IMR-90 (cell line): ENCODE data around the gene SLC37A1. TPM values are rescaled to one million over a fixed set of nuclear protein-coding genes. Genes with fewer than 3 reads are reported as not detected.

ENCODE experiments used
- ATAC-seq: fragments of 200-7000 bp; cut with Tn5 transposase; 2 replicates; pipeline ENCODE4 v1.9.1; 2020; ENCODE audit warnings: low read depth, mild to moderate bottlenecking, moderate library complexity
- BruUV-seq: library from RNA; stranded (reverse); fragments of 400-500 nt; replicated peaks from 2 replicates; lab custom pipeline; 2021; lab: Mats Ljungman, UMichigan
- CTCF ChIA-PET: fragments of 300-600 bp; formaldehyde crosslinking; extraction: SDS; loops from one replicate; lab custom pipeline; 2021; ENCODE audit warnings: antibody characterized with exemption; lab: Yijun Ruan, JAX
- POLR2A ChIA-PET: fragments of 300-600 bp; sonication (Branson Sonifier 250); formaldehyde crosslinking; loops from one replicate; lab custom pipeline; 2022; ENCODE audit warnings: antibody characterized with exemption; ENCODE audit not compliant: unreplicated experiment; lab: Charles Lee
- DNase-seq: peaks from one replicate; pipeline ENCODE4 v3.0.0; 2013
- H2AFZ ChIP-seq: replicated peaks from 2 replicates; pipeline ENCODE3; 2013; ENCODE audit warnings: low read length, mild to moderate bottlenecking; ENCODE audit not compliant: poor library complexity
- H2AK5ac ChIP-seq: 2 replicates; pipeline ENCODE4 v1.6.1; 2013; ENCODE audit warnings: low read depth, low read length, inconsistent platforms
- H2AK9ac ChIP-seq: replicated peaks from 2 replicates; pipeline ENCODE3; 2013; ENCODE audit warnings: mild to moderate bottlenecking, low read depth, low read length, moderate library complexity; ENCODE audit not compliant: poor library complexity
- H2BK120ac ChIP-seq: 2 replicates; pipeline ENCODE4 v1.6.1; 2013; ENCODE audit warnings: low read depth, low read length, inconsistent platforms
- H2BK15ac ChIP-seq: 3 replicates; pipeline ENCODE4 v1.6.1; 2013; ENCODE audit warnings: low read depth, low read length, inconsistent platforms
- H2BK20ac ChIP-seq: 2 replicates; pipeline ENCODE4 v1.6.1; 2013; ENCODE audit warnings: low read depth, mild to moderate bottlenecking, inconsistent platforms, low read length, moderate library complexity
- H2BK5ac ChIP-seq: 2 replicates; pipeline ENCODE4 v1.6.1; 2013; ENCODE audit warnings: mild to moderate bottlenecking, low read depth, low read length, inconsistent platforms; ENCODE audit not compliant: poor library complexity, severe bottlenecking
- H3K14ac ChIP-seq: replicated peaks from 2 replicates; pipeline ENCODE4 v1.6.1; 2013; ENCODE audit warnings: low read depth, low read length, inconsistent platforms
- H3K18ac ChIP-seq: 2 replicates; pipeline ENCODE4 v1.6.1; 2013; ENCODE audit warnings: low read depth, low read length, control low read depth
- H3K23ac ChIP-seq: 2 replicates; pipeline ENCODE4 v1.6.1; 2013; ENCODE audit warnings: low read depth, low read length, inconsistent platforms
- H3K27ac ChIP-seq: 2 replicates; pipeline ENCODE4 v1.5.1; 2013; ENCODE audit warnings: mild to moderate bottlenecking, control low read depth, low read length; ENCODE audit not compliant: insufficient read depth
- H3K27me3 ChIP-seq: 2 replicates; pipeline ENCODE4 v1.6.1; 2013; ENCODE audit warnings: low read length; ENCODE audit not compliant: control insufficient read depth, insufficient read depth
- H3K36me3 ChIP-seq: 2 replicates; pipeline ENCODE4 v1.6.1; 2013; ENCODE audit warnings: low read length, mixed read lengths; ENCODE audit not compliant: control insufficient read depth, insufficient read depth
- H3K4ac ChIP-seq: 2 replicates; pipeline ENCODE4 v1.6.1; 2013; ENCODE audit warnings: low read depth, low read length, inconsistent platforms
- H3K4me1 ChIP-seq: 2 replicates; pipeline ENCODE4 v1.6.1; 2013; ENCODE audit warnings: low read length, mixed read lengths; ENCODE audit not compliant: control insufficient read depth, insufficient read depth
- H3K4me2 ChIP-seq: 2 replicates; pipeline ENCODE4 v1.6.1; 2013; ENCODE audit warnings: low read depth, mild to moderate bottlenecking, control low read depth, low read length, moderate library complexity
- H3K4me3 ChIP-seq: 2 replicates; pipeline ENCODE4 v1.5.1; 2013; ENCODE audit warnings: low read depth, mild to moderate bottlenecking, control low read depth, low read length, moderate library complexity; ENCODE audit not compliant: insufficient read depth
- H3K56ac ChIP-seq: 2 replicates; pipeline ENCODE4 v1.6.1; 2013; ENCODE audit warnings: low read length, inconsistent platforms; ENCODE audit not compliant: insufficient read depth; ENCODE audit errors: extremely low read depth
- H3K79me1 ChIP-seq, 2 experiments: 2 replicates each; pipeline ENCODE4 v1.6.1; 2013; ENCODE audit warnings: low read length in 2 of 2, inconsistent platforms in 1 of 2, low read depth in 1 of 2
- H3K9ac ChIP-seq: 2 replicates; pipeline ENCODE4 v1.6.1; 2013; ENCODE audit warnings: low read depth, low read length, control low read depth
- H3K9me1 ChIP-seq: 2 replicates; pipeline ENCODE4 v1.6.1; 2013; ENCODE audit warnings: low read length, inconsistent platforms; ENCODE audit not compliant: insufficient read depth
- H3K9me3 ChIP-seq: 2 replicates; pipeline ENCODE4 v1.6.1; 2013; ENCODE audit warnings: low read length; ENCODE audit not compliant: control insufficient read depth, insufficient read depth
- H4K20me1 ChIP-seq: 2 replicates; pipeline ENCODE4 v1.6.1; 2013; ENCODE audit warnings: low read length, inconsistent platforms; ENCODE audit not compliant: insufficient read depth
- H4K5ac ChIP-seq: 2 replicates; pipeline ENCODE4 v1.6.1; 2013; ENCODE audit warnings: mild to moderate bottlenecking, low read depth, low read length, control low read depth
- H4K8ac ChIP-seq, 2 experiments: 2 replicates each; pipeline ENCODE4 v1.6.1; 2013; ENCODE audit warnings: low read depth in 2 of 2, low read length in 2 of 2, control low read depth in 1 of 2, inconsistent platforms in 1 of 2
- H4K91ac ChIP-seq: 2 replicates; pipeline ENCODE4 v1.6.1; 2013; ENCODE audit warnings: low read depth, low read length, inconsistent platforms; ENCODE audit not compliant: insufficient read depth
- BHLHE40 ChIP-seq: fragments of 150-350 bp; IDR thresholded peaks from 2 replicates; pipeline ENCODE4 v1.6.1; 2016; ENCODE audit warnings: mild to moderate bottlenecking, low read depth, low read length
- CEBPB ChIP-seq: IDR thresholded peaks from 2 replicates; pipeline ENCODE4 v1.6.1; 2012; ENCODE audit warnings: low read depth, low read length, improper control_type of control experiment
- CHD1 ChIP-seq: IDR thresholded peaks from 2 replicates; pipeline ENCODE4 v1.6.1; 2012; ENCODE audit warnings: low read depth, low read length, improper control_type of control experiment
- CTCF ChIP-seq: conservative IDR thresholded peaks from 2 replicates; pipeline ENCODE4 v1.5.1; 2012; ENCODE audit warnings: mild to moderate bottlenecking, low read depth, low read length, improper control_type of control experiment
- ELK1 ChIP-seq: fragments of 150-350 bp; IDR thresholded peaks from 2 replicates; pipeline ENCODE4 v1.6.1; 2016; ENCODE audit warnings: low read depth, mild to moderate bottlenecking, low read length, moderate library complexity, borderline replicate concordance
- FOS ChIP-seq: fragments of 150-350 bp; IDR thresholded peaks from 2 replicates; pipeline ENCODE4 v1.6.1; 2016; ENCODE audit warnings: low read depth, low read length
- MAFK ChIP-seq: IDR thresholded peaks from 2 replicates; pipeline ENCODE4 v1.6.1; 2012; ENCODE audit warnings: low read depth, low read length, improper control_type of control experiment
- MAZ ChIP-seq: IDR thresholded peaks from 2 replicates; pipeline ENCODE4 v1.6.1; 2012; ENCODE audit warnings: low read depth, mild to moderate bottlenecking, low read length, improper control_type of control experiment, moderate library complexity, borderline replicate concordance
- MXI1 ChIP-seq: IDR thresholded peaks from 2 replicates; pipeline ENCODE4 v1.6.1; 2012; ENCODE audit warnings: low read depth, mild to moderate bottlenecking, low read length, moderate library complexity, borderline replicate concordance
- NFE2L2 ChIP-seq: fragments of 150-350 bp; IDR thresholded peaks from 2 replicates; pipeline ENCODE4 v1.6.1; 2016; ENCODE audit warnings: low read depth, mild to moderate bottlenecking, low read length
- POLR2A ChIP-seq: IDR thresholded peaks from 2 replicates; pipeline ENCODE4 v1.6.1; 2012; ENCODE audit warnings: mild to moderate bottlenecking, low read depth, low read length
- RAD21 ChIP-seq: IDR thresholded peaks from 2 replicates; pipeline ENCODE4 v1.6.1; 2012; ENCODE audit warnings: low read length, improper control_type of control experiment
- RCOR1 ChIP-seq: IDR thresholded peaks from 2 replicates; pipeline ENCODE4 v1.6.1; 2012; ENCODE audit warnings: mild to moderate bottlenecking, low read length, improper control_type of control experiment; ENCODE audit not compliant: insufficient replicate concordance
- RFX5 ChIP-seq: IDR thresholded peaks from 2 replicates; pipeline ENCODE4 v1.8.0; 2012; ENCODE audit warnings: low read depth, mild to moderate bottlenecking, low read length, moderate library complexity
- SMC3 ChIP-seq: fragments of 150-350 bp; IDR thresholded peaks from 2 replicates; pipeline ENCODE4 v1.6.1; 2016; ENCODE audit warnings: low read depth, mild to moderate bottlenecking, antibody characterized with exemption, low read length, moderate library complexity
- USF2 ChIP-seq: fragments of 150-350 bp; IDR thresholded peaks from 2 replicates; pipeline ENCODE4 v1.6.1; 2017; ENCODE audit warnings: mild to moderate bottlenecking, antibody characterized with exemption, low read length, low read depth
- WGBS, 2 experiments: methylation state at CpG; one replicate each; pipeline versions ENCODE4 v1.1.5 to v1.1.7; 2013; ENCODE audit warnings: missing lambda C conversion rate in 2 of 2; ENCODE audit not compliant: insufficient read length in 1 of 2; ENCODE audit errors: extremely low coverage in 2 of 2; 5-methylcytosine and 5-hydroxymethylcytosine counted together
- dilution Hi-C: fragments of 300-500 bp; cut with HindIII; formaldehyde crosslinking; loops from one replicate; pipeline ENCODE4 v1.14.3; 2018; ENCODE audit warnings: low sequenced_read_pairs; ENCODE audit not compliant: unreplicated experiment
- in situ Hi-C: fragments of 300-500 bp; cut with MboI; formaldehyde crosslinking; loops from 3 replicates; pipeline ENCODE4 v1.14.3; 2019; ENCODE audit warnings: low sequenced_read_pairs, inconsistent platforms, mixed read lengths
- intact Hi-C: fragments of 100-400 bp; cut with micrococcal nuclease; formaldehyde crosslinking; loops from 2 replicates; pipeline ENCODE4 v1.10.0; 2022
- polyA plus RNA-seq, 3 experiments: library from polyadenylated mRNA; depleted of rRNA; stranded (reverse); fragments of >200 nt; gene quantifications; 2 replicates each; pipeline ENCODE4 v1.2.3, GENCODE V29; 2012; ENCODE audit warnings: low replicate concordance in 1 of 3
- total RNA-seq: library from RNA; depleted of rRNA; stranded (reverse); fragments of >200 nt; gene quantifications from 2 replicates; pipeline ENCODE4 v1.2.3, GENCODE V29; 2012

Gene SLC37A1
- total and polyA plus RNA-seq, 2 of the 4 experiments (the other 2 are of a cell fraction), result 0.36 to 0.48 TPM

GRCh38 chr21:42550817-42551216, 37.2 kb downstream of the SLC37A1 start:
- no peak overlapping the region for H3K4ac ChIP-seq
- no peak overlapping the region for H2AK5ac ChIP-seq
- H3K4me1 ChIP-seq, result no peaks in the 10 kb centered on the region
- no peak overlapping the region for H2AK9ac ChIP-seq
- no peak overlapping the region for H3K27ac ChIP-seq
- H2BK20ac ChIP-seq, result no peak overlapping the region
- no peaks in the 10 kb centered on the region for H3K9me3 ChIP-seq
- TF ChIP-seq ELK1, result no peak
- TF ChIP-seq MXI1, result no peak
- no peak for TF ChIP-seq FOS
- TF ChIP-seq NFE2L2, result no peak
- no peak for TF ChIP-seq USF2
- no peak for TF ChIP-seq RAD21
- TF ChIP-seq CHD1, result no peak
- no peak for TF ChIP-seq RFX5
- TF ChIP-seq POLR2A, result no peak
- no peak for TF ChIP-seq CTCF
- TF ChIP-seq SMC3, result no peak
- TF ChIP-seq MAZ, result no peak
- no peak for TF ChIP-seq CEBPB
- no peak for TF ChIP-seq BHLHE40
- TF ChIP-seq MAFK, result no peak
- TF ChIP-seq RCOR1, result no peak
- no peak overlapping the region for H2BK5ac ChIP-seq
- no peaks in the 10 kb centered on the region for H3K79me1 ChIP-seq
- H3K4me3 ChIP-seq, result no peak overlapping the region
- no peak overlapping the region for H2BK120ac ChIP-seq
- in situ Hi-C loops (no loop called here), dilution Hi-C loops (no loop called here), intact Hi-C loops (no loop called here)
- no peak for DNase-seq
- ATAC-seq, result no peak
- no peak overlapping the region for H3K23ac ChIP-seq
- no peaks in the 10 kb centered on the region for H4K20me1 ChIP-seq
- no CpG with 5 or more reads among the region's 3 CpGs for WGBS, 2 experiments
- H3K9me1 ChIP-seq, result no peaks in the 10 kb centered on the region
- no TSS peak for BruUV-seq
- H4K5ac ChIP-seq, result no peak overlapping the region
- POLR2A ChIA-PET, result no interaction called here
- no peak overlapping the region for H4K91ac ChIP-seq
- peaks cover 10% of the 10 kb centered on the region; the same call in 1 of the 2 replicates for H3K27me3 ChIP-seq
- H2AFZ ChIP-seq, result no peak overlapping the region
- no peak overlapping the region for H4K8ac ChIP-seq
- no peak overlapping the region for H3K14ac ChIP-seq
- CTCF ChIA-PET, result no interaction called here
- no peaks in the 10 kb centered on the region for H3K36me3 ChIP-seq
- no peak overlapping the region for H2BK15ac ChIP-seq
- H3K4me2 ChIP-seq, result no peak overlapping the region
- H3K18ac ChIP-seq, result no peak overlapping the region
- H3K9ac ChIP-seq, result no peak overlapping the region
- H3K56ac ChIP-seq, result no peak overlapping the region
